ENCODE measurements around the gene PGM2. TPM values are rescaled to one million over a fixed set of nuclear protein-coding genes. Genes with fewer than 3 reads are reported as not detected.

The PGM2 gene
- total RNA-seq, 2 experiments from 2014 or later, result 67.4 to 108 TPM

DNA sequence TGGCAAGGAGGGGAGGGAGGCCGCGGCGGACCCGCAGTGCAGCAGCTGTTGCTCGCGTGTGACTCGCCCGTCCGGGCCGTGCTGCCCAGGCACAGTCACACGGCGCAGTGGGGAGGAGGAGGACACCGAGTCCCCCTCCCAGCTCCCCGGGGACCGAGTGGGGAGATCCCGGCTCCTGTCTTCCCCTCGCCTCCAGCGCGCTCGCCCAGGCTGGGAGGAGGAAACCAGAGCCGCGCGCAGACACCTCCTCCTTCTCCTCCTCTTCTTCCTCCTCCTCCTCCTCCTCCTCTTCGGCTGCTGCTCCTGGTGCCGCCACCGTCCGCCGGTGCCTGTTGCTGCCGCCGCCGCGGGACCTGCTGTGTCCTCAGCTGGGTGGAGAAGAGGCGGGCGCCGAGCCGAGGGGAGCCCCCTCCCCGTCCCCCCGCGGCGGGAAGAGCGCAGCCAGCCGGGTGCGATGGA, 64.3 kb downstream of the PGM2 start, which contains the start of gene TBC1D1:
Gene TBC1D1, plus strand, starts transcription at position 284 of the 459 bp plus-strand sequence. CDS start 11,012 bp downstream, outside the sequence.
- H3K27ac ChIP-seq (ENCODE audit: low read depth, low read length, poor library complexity, severe bottlenecking), result peak within 1 kb of the TSS; percentile 78
- no peaks in the 10 kb centered on the region for H3K9me2 ChIP-seq (ENCODE audit: insufficient read depth, low read length)
- DNase-seq (ENCODE audit: low spot score), result no peak
- H3K36me3 ChIP-seq (ENCODE audit: insufficient read depth, low read length), result 0 out of 2 replicates have a peak, but pooled peaks cover 11% of the 10 kb centered on the region
- POLR2A ChIA-PET, result interaction anchor here (0.6 to 2.6 kb wide), 13 partner anchors 14 to 174 kb away, joined by 3 to 32 read pairs (median 5); no protein-coding TSS in a partner anchor
- H3K4me1 ChIP-seq (ENCODE audit: insufficient read depth, low read length, poor library complexity, severe bottlenecking), result peaks cover 33% of the 10 kb centered on the region
- H4K20me1 ChIP-seq (ENCODE audit: insufficient read depth, low read length), result no peaks in the 10 kb centered on the region
- H3K79me2 ChIP-seq (ENCODE audit: insufficient read depth, low read depth, low read length), result peaks cover 31% of the 10 kb centered on the region; the same call in 1 of the 2 replicates
- H3K9me3 ChIP-seq (ENCODE audit: low read length), result no peaks in the 10 kb centered on the region
- BruUV-seq (replicated peaks), result no TSS peak
- TF ChIP-seq EZH2phosphoT487 (IDR thresholded peaks at IDR 0.05; ENCODE audit: borderline replicate concordance, low read depth, low read length), result no peak
- TF ChIP-seq, protein P1, sequence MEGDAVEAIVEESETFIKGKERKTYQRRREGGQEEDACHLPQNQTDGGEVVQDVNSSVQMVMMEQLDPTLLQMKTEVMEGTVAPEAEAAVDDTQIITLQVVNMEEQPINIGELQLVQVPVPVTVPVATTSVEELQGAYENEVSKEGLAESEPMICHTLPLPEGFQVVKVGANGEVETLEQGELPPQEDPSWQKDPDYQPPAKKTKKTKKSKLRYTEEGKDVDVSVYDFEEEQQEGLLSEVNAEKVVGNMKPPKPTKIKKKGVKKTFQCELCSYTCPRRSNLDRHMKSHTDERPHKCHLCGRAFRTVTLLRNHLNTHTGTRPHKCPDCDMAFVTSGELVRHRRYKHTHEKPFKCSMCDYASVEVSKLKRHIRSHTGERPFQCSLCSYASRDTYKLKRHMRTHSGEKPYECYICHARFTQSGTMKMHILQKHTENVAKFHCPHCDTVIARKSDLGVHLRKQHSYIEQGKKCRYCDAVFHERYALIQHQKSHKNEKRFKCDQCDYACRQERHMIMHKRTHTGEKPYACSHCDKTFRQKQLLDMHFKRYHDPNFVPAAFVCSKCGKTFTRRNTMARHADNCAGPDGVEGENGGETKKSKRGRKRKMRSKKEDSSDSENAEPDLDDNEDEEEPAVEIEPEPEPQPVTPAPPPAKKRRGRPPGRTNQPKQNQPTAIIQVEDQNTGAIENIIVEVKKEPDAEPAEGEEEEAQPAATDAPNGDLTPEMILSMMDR (conservative IDR thresholded peaks at IDR 0.05; ENCODE audit: low read length), result no peak
- H3K4me3 ChIP-seq (ENCODE audit: low read depth, low read length, poor library complexity, severe bottlenecking), result peak within 1 kb of the TSS; percentile 76
- peak within 1 kb of the TSS; percentile 82 for H3K4me2 ChIP-seq (ENCODE audit: low read length)
- CTCF ChIA-PET (ENCODE audit: unreplicated experiment), result interaction anchor here (0.6 kb wide), 1 partner anchor 43 kb away, joined by 5 read pairs; no protein-coding TSS in a partner anchor
- H2AFZ ChIP-seq (ENCODE audit: low read length), result peak within 1 kb of the TSS; percentile 86
- intact Hi-C loops (cut with micrococcal nuclease; ENCODE audit: unreplicated experiment), result loop anchor here (1.0 to 2.0 kb wide), 3 partner anchors 40 to 88 kb away; partner anchors contain the start of gene PGM2

DNA sequence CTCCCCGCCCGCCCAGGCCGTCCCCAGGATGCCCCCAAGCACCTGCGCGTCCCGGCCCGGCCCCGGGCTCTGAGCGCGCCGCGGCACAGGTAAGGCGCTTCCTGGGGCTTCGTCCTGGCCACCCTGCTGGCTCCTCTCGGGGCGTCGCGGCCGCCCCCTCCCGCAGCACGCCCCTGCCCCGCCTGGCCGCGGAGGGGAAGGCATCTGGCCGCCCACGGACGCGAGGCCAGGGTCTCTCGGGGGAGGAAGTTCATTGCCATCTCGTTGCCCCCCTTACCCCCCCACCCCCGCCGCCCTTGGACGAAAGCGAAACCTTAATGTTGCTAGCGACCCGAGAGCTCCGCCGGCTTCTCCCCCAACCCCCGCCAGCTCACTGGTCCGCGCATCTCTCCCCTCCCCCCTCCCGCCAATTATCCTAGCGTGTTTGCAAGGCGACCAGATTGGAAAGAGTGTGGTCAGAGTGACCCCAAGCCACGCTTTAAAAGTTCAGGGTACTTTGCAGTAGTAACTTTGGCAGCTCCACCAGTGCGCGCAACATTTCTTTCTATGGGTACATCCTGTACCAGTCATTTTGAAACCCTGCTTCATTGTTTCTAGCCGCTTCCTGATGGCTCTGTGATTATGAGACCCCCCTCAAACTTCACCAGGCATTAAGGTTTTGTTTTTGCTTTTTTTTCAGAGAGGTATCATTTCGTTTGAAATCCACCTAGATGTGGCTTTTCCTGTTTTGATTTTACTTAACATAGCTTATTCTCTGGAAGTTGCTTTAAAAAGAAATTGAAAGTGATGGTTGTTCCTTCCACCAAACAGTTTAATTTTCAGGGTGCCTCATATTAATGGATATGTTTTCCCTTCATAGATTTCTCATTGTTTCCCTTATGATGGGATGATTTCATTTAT, 65.0 kb downstream of the PGM2 start:
- ChIA-PET POLR2A (interaction anchor here (0.6 to 2.6 kb wide), 29 partner anchors 8 to 1563 kb away, joined by 3 to 32 read pairs (median 4); partner anchors contain the start of gene PGM2), CTCF (ENCODE audit: unreplicated experiment) (interaction anchor here (0.6 to 1.3 kb wide), 4 partner anchors 10 to 441 kb away, joined by 3 to 5 read pairs (median 4); no protein-coding TSS in a partner anchor)
- peak; percentile 78 for DNase-seq (ENCODE audit: low spot score)
- Histone ChIP-seq H3K4me3 (ENCODE audit: low read depth, low read length, poor library complexity, severe bottlenecking) (peak overlapping the region; percentile 76), H3K79me2 (ENCODE audit: insufficient read depth, low read depth, low read length) (peaks cover 31% of the 10 kb centered on the region; the same call in 1 of the 2 replicates), H3K4me1 (ENCODE audit: insufficient read depth, low read length, poor library complexity, severe bottlenecking) (peaks cover 33% of the 10 kb centered on the region), H4K20me1 (ENCODE audit: insufficient read depth, low read length) (no peaks in the 10 kb centered on the region), H3K27ac (ENCODE audit: low read depth, low read length, poor library complexity, severe bottlenecking) (peak overlapping the region; percentile 78), H2AFZ (ENCODE audit: low read length) (peak overlapping the region; percentile 86), H3K9me2 (ENCODE audit: insufficient read depth, low read length) (no peaks in the 10 kb centered on the region), H3K4me2 (ENCODE audit: low read length) (peak overlapping the region; percentile 82), H3K9me3 (ENCODE audit: low read length) (no peaks in the 10 kb centered on the region), H3K36me3 (ENCODE audit: insufficient read depth, low read length) (peaks cover 16% of the 10 kb centered on the region; the same call in 1 of the 2 replicates)
- TF ChIP-seq, protein P1 (conservative IDR thresholded peaks at IDR 0.05; ENCODE audit: low read length), result peak; percentile 37; the same call in 1 of the 2 replicates
- no peak for TF ChIP-seq EZH2phosphoT487 (IDR thresholded peaks at IDR 0.05; ENCODE audit: borderline replicate concordance, low read depth, low read length)
- intact Hi-C loops (cut with micrococcal nuclease; ENCODE audit: unreplicated experiment), result loop anchor here (1.0 to 2.0 kb wide), 6 partner anchors 40 to 205 kb away; partner anchors contain the start of genes PGM2 and RELL1
- no TSS peak for BruUV-seq (replicated peaks)

Measured in OCI-LY7 (cell line).